ENCODE data around the gene FHIT. TPM values are rescaled to one million over a fixed set of nuclear protein-coding genes. Genes with fewer than 3 reads are reported as not detected.

Gene FHIT
- total RNA-seq, 1 experiment from 2014 or later, result 3.6 TPM

DNA sequence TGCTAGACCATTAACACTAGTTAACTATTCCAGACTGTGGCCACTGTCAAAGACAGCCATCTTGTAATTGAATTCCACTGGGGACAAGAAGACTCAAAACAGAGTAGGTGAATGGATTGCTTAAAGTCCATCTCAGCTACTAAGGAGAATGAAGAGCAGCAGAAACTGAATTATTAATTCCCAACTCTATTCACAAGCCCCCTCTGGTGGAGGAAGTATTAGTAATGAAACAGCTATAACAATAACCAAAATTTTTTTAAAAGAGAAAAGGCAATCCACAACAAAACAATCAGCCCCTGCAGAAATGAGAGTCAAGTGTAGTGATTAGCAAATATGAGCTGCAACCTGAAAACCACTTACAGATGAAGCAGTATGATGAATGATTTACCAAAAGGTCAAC lies 302.8 kb downstream of the FHIT start:
- no TSS peak for BruUV-seq (replicated peaks)
- ATAC-seq (peak; percentile 73), DNase-seq (peak; percentile 64)
- no peak overlapping the region for H3K9ac ChIP-seq (ENCODE audit: low read length)
- H3K9me3 ChIP-seq (ENCODE audit: low read length), result no peaks in the 10 kb centered on the region
- ChIA-PET CTCF (interaction anchor here (0.6 kb wide), 1 partner anchor 1066 kb away, joined by 6 read pairs; no protein-coding TSS in a partner anchor), POLR2A (ENCODE audit: unreplicated experiment) (no interaction called here)
- no peak overlapping the region for H3K4me3 ChIP-seq (ENCODE audit: low read length)
- H3K9me2 ChIP-seq (replicated peaks; ENCODE audit: low read length), result no peaks in the 10 kb centered on the region
- no peaks in the 10 kb centered on the region for H4K20me1 ChIP-seq (ENCODE audit: low read length)
- H3F3A ChIP-seq (ENCODE audit: low read length, unreplicated experiment), result no peaks in the 10 kb centered on the region
- no peaks in the 10 kb centered on the region for H3K79me2 ChIP-seq (ENCODE audit: low read length)
- H3K27me3 ChIP-seq (ENCODE audit: low read length), result no peaks in the 10 kb centered on the region
- TF ChIP-seq, protein P1, sequence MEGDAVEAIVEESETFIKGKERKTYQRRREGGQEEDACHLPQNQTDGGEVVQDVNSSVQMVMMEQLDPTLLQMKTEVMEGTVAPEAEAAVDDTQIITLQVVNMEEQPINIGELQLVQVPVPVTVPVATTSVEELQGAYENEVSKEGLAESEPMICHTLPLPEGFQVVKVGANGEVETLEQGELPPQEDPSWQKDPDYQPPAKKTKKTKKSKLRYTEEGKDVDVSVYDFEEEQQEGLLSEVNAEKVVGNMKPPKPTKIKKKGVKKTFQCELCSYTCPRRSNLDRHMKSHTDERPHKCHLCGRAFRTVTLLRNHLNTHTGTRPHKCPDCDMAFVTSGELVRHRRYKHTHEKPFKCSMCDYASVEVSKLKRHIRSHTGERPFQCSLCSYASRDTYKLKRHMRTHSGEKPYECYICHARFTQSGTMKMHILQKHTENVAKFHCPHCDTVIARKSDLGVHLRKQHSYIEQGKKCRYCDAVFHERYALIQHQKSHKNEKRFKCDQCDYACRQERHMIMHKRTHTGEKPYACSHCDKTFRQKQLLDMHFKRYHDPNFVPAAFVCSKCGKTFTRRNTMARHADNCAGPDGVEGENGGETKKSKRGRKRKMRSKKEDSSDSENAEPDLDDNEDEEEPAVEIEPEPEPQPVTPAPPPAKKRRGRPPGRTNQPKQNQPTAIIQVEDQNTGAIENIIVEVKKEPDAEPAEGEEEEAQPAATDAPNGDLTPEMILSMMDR (conservative IDR thresholded peaks at IDR 0.05; ENCODE audit: low read depth, low read length), result peak; percentile 69
- TF ChIP-seq EZH2phosphoT487 (IDR thresholded peaks at IDR 0.05; ENCODE audit: borderline replicate concordance, low read length) (no peak), EZH2 (IDR thresholded peaks at IDR 0.05; ENCODE audit: low read length, unreplicated experiment) (no peak)
- no peak overlapping the region for H3K27ac ChIP-seq (ENCODE audit: low read length)
- intact Hi-C loops (cut with micrococcal nuclease), result loop anchor here (1.0 kb wide), 1 partner anchor 369 kb away; no protein-coding TSS in a partner anchor
- H2AFZ ChIP-seq (ENCODE audit: low read length), result no peak overlapping the region
- H3K36me3 ChIP-seq (ENCODE audit: low read depth, low read length), result no peaks in the 10 kb centered on the region
- H3K4me1 ChIP-seq (ENCODE audit: insufficient read depth, low read length), result peaks cover 6% of the 10 kb centered on the region
- H3K4me2 ChIP-seq (ENCODE audit: low read length), result no peak overlapping the region

DNA sequence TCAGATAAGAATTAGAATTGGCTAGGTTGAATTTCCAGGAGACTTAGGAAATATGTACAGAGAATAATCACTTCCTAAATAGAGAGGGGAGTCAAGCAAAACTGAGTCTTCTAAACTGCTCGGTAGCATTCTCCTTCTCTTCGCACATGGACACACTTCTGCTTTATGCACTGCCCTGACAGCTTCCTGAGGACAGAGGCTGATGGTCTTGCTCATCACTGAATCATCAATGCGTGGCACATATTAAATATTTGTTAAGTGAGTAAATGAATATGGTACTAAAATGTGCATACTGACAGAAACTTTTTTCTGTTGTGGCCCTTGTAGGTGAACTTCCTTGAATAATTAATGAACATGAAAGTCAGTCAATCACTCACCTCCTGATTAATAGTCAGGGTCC lies 315.5 kb downstream of the FHIT start:
- ATAC-seq, result peak; percentile 96
- Histone ChIP-seq H3K27me3 (ENCODE audit: low read length) (no peaks in the 10 kb centered on the region), H4K20me1 (ENCODE audit: low read length) (no peaks in the 10 kb centered on the region), H3K4me1 (ENCODE audit: insufficient read depth, low read length) (peaks cover 42% of the 10 kb centered on the region), H3F3A (ENCODE audit: low read length, unreplicated experiment) (peaks cover 3% of the 10 kb centered on the region), H3K9ac (ENCODE audit: low read length) (no peak overlapping the region), H3K4me2 (ENCODE audit: low read length) (peak overlapping the region; percentile 41), H3K27ac (ENCODE audit: low read length) (peak overlapping the region; percentile 73), H3K79me2 (ENCODE audit: low read length) (no peaks in the 10 kb centered on the region), H3K9me2 (replicated peaks; ENCODE audit: low read length) (no peaks in the 10 kb centered on the region), H3K4me3 (ENCODE audit: low read length) (no peak overlapping the region), H3K9me3 (ENCODE audit: low read length) (no peaks in the 10 kb centered on the region), H2AFZ (ENCODE audit: low read length) (no peak overlapping the region), H3K36me3 (ENCODE audit: low read depth, low read length) (no peaks in the 10 kb centered on the region)
- no TSS peak for BruUV-seq (replicated peaks)
- ChIA-PET POLR2A (ENCODE audit: unreplicated experiment) (no interaction called here), CTCF (no interaction called here)
- intact Hi-C loops (cut with micrococcal nuclease), result loop anchor here (1.0 to 10.0 kb wide), 2 partner anchors 94 to 1669 kb away; no protein-coding TSS in a partner anchor
- no peak for TF ChIP-seq EZH2phosphoT487 (IDR thresholded peaks at IDR 0.05; ENCODE audit: borderline replicate concordance, low read length)
- TF ChIP-seq, protein P1 (conservative IDR thresholded peaks at IDR 0.05; ENCODE audit: low read depth, low read length), result no peak
- TF ChIP-seq EZH2 (IDR thresholded peaks at IDR 0.05; ENCODE audit: low read length, unreplicated experiment), result no peak
- DNase-seq, result peak; percentile 91

DNA sequence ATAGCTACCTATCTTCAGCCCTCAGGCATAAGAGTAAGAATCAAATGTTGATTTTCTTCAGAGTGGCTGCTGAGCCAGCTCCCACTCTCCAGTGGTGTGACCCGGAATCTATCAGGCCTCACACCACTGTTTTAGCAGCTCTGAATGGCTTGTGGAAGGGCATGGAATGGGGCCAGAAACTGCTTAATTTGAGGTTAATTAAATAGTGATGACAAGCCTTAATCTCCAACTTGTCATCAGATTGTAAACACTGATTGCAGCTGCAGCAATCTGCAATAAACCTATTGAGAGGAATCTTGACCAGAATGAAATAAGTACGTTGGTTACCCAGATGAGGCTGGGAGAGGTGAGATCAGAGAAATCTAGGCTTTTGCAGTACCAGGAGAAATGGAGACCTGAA lies 317.4 kb downstream of the FHIT start:
- intact Hi-C loops (cut with micrococcal nuclease), result loop anchor here (10.0 kb wide), 1 partner anchor 1671 kb away; no protein-coding TSS in a partner anchor
- peak; percentile 27 for ATAC-seq
- no TSS peak for BruUV-seq (replicated peaks)

More for the DNA sequence above, 317.4 kb downstream of the FHIT start:
- Histone ChIP-seq H3K36me3 (ENCODE audit: low read depth, low read length) (no peaks in the 10 kb centered on the region), H4K20me1 (ENCODE audit: low read length) (no peaks in the 10 kb centered on the region), H3K27ac (ENCODE audit: low read length) (peak overlapping the region; percentile 10; the same call in 1 of the 2 replicates), H2AFZ (ENCODE audit: low read length) (no peak overlapping the region; the same call in 1 of the 2 replicates), H3K4me2 (ENCODE audit: low read length) (peak overlapping the region; percentile 9; the same call in 1 of the 2 replicates), H3K4me3 (ENCODE audit: low read length) (no peak overlapping the region), H3K4me1 (ENCODE audit: insufficient read depth, low read length) (peaks cover 42% of the 10 kb centered on the region), H3F3A (ENCODE audit: low read length, unreplicated experiment) (peaks cover 3% of the 10 kb centered on the region), H3K9ac (ENCODE audit: low read length) (no peak overlapping the region), H3K9me2 (replicated peaks; ENCODE audit: low read length) (no peaks in the 10 kb centered on the region), H3K27me3 (ENCODE audit: low read length) (no peaks in the 10 kb centered on the region), H3K9me3 (ENCODE audit: low read length) (no peaks in the 10 kb centered on the region), H3K79me2 (ENCODE audit: low read length) (no peaks in the 10 kb centered on the region)
- TF ChIP-seq EZH2phosphoT487 (IDR thresholded peaks at IDR 0.05; ENCODE audit: borderline replicate concordance, low read length) (no peak), EZH2 (IDR thresholded peaks at IDR 0.05; ENCODE audit: low read length, unreplicated experiment) (no peak)
- TF ChIP-seq, protein P1 (conservative IDR thresholded peaks at IDR 0.05; ENCODE audit: low read depth, low read length), result no peak
- CTCF ChIA-PET, result no interaction called here
- DNase-seq, result peak; percentile 62
- POLR2A ChIA-PET (ENCODE audit: unreplicated experiment), result no interaction called here

Data from PC-3 (cell line).